Hepatocyte (in vitro differentiated cells): Measurements from ENCODE around the gene BPIFA1.

Experiments
- EZH2phosphoT487 ChIP-seq: fragments of 200-600 bp; sonication (generic); IDR thresholded peaks from one replicate; pipeline ENCODE4 v1.6.1; 2018; ENCODE audit warnings: antibody characterized with exemption, mild to moderate bottlenecking, low read depth, moderate library complexity; ENCODE audit not compliant: unreplicated experiment, severe bottlenecking
- TF ChIP-seq, protein P1 (sequence below): fragments of 200-600 bp; sonication (generic); IDR thresholded peaks from 2 replicates; pipeline ENCODE4 v1.5.1; 2016; ENCODE audit warnings: antibody characterized with exemption, mild to moderate bottlenecking; ENCODE audit not compliant: poor library complexity

- TF ChIP-seq, protein P1, sequence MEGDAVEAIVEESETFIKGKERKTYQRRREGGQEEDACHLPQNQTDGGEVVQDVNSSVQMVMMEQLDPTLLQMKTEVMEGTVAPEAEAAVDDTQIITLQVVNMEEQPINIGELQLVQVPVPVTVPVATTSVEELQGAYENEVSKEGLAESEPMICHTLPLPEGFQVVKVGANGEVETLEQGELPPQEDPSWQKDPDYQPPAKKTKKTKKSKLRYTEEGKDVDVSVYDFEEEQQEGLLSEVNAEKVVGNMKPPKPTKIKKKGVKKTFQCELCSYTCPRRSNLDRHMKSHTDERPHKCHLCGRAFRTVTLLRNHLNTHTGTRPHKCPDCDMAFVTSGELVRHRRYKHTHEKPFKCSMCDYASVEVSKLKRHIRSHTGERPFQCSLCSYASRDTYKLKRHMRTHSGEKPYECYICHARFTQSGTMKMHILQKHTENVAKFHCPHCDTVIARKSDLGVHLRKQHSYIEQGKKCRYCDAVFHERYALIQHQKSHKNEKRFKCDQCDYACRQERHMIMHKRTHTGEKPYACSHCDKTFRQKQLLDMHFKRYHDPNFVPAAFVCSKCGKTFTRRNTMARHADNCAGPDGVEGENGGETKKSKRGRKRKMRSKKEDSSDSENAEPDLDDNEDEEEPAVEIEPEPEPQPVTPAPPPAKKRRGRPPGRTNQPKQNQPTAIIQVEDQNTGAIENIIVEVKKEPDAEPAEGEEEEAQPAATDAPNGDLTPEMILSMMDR = no peak
- TF ChIP-seq EZH2phosphoT487 = no peak
These were observed 47.3 kb downstream of the BPIFA1 start, which contains the start of gene BPIFB1 for GRCh38 chr20:33282991-33283555.
